Measurements from ENCODE around the gene COTL1. TPM values are rescaled to one million over a fixed set of nuclear protein-coding genes. Genes with fewer than 3 reads are reported as not detected.
"Not testable (repeated sequence)": the region's sequence is repeated elsewhere in the genome, so short reads cannot be mapped to it uniquely, and the experiment has no call there.

Gene COTL1
- total RNA-seq, 1 donor from 2014 or later: 18.4 TPM

DNA sequence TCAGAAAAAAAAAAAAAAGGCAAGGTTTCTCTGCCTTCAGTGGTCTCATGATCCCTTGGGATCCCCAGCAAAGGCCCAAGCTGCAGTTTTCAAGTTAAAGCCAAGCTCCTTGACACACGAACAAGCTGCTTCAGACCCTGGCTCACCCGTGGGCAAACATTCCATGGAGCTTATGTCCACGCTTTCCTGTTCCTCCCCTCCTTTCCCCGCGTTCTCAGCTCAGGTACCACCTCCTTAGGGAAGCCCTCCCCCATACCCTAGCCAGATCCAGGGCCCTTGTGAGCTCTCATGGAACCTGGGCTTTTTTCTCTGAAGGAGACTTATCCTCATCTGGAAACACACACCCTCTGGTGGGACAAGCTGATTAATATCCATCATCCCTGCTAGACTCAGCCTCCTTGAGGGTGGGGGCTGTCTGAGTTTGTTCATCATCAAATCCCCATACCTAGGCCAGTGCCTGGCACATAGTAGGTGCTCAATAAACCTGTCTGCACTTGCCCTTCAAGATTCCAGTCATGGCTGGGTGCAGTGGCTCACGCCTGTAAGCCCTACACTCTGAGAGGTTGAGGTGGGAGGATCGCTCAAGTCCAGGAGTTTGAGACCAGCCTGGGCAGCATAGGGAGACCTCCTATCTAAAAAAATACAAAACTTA is 54.7 kb downstream of the COTL1 start:
- ATAC-seq: no peak
- intact Hi-C loops (cut with DNase I): no loop called here
- no peak for DNase-seq (ENCODE audit: missing footprints)

DNA sequence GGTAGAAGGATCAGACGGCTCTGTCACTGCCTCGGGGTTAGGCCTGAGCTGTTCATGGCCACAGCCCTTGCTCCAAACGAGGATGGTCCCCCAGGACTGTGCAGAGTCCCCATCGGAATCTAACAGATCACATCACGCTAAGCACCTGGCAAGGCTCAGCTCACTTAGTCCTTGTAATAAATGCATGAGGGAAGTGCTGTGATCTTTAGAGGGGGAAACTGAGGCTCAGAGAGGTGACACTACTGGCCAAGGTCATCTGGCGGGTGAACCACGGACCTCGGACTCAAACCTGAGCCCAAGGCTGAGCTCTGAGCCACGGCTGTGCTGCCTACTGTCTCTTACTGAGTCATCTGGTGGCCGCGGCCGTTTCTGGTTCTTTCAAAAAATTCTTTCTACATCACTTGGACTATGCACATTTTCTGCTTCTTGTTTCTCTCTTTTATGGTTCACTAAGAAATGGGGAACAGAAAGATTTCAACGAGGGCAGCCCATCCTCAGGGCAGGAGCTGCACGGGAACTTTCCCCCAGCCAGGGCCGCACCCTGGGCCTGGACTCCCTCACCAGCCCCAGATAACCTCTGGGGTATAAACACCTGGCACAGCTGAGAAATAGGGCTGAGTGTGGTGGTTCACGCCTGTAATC is 55.6 kb downstream of the COTL1 start:
- DNase-seq (ENCODE audit: missing footprints) (no peak), ATAC-seq (no peak)
- intact Hi-C loops (cut with DNase I): no loop called here

DNA sequence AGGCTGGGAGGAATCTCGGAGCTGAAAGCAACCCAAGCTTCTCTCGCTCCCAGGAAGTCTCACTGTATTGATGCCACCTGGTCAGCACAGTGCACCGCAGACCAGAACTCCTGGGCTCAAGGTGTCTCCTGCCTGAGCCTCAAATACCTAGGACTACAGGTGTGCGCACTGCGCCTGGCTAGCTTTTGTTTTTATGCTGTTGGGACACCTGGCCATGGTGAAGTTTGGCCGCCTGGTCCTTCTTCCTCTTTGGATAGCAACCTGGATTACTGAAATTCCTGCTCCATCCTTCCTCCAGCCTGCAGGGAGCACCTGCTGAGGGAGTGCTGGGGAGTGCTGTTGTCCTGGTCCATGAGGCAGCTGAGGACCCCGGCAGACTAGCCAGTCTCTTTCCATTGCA is 56.6 kb downstream of the COTL1 start:
- no peak for ATAC-seq
- intact Hi-C loops (cut with DNase I): no loop called here
- DNase-seq (ENCODE audit: missing footprints): no peak

DNA sequence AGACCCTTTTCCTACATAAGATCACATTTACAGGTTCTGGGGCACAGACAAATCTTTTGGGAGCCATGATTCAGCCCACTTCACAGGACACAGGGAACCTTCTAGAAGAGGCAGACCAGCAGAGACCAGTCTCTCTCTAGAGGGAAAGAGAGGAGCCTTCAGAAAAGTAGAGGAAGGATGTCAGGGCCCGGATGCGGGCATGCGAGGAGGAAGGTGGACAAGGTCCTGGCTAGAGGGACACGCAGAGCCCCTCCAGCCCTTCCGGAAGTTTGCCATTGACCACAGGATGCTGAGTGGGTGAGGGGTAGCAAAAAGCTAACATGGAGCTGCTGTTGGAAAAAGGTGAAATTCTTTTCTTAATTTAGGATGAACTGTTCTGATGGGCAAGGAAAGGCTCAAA is 57.6 kb downstream of the COTL1 start:
- DNase-seq (ENCODE audit: missing footprints) (no peak), ATAC-seq (no peak)
- intact Hi-C loops (cut with DNase I): no loop called here

DNA sequence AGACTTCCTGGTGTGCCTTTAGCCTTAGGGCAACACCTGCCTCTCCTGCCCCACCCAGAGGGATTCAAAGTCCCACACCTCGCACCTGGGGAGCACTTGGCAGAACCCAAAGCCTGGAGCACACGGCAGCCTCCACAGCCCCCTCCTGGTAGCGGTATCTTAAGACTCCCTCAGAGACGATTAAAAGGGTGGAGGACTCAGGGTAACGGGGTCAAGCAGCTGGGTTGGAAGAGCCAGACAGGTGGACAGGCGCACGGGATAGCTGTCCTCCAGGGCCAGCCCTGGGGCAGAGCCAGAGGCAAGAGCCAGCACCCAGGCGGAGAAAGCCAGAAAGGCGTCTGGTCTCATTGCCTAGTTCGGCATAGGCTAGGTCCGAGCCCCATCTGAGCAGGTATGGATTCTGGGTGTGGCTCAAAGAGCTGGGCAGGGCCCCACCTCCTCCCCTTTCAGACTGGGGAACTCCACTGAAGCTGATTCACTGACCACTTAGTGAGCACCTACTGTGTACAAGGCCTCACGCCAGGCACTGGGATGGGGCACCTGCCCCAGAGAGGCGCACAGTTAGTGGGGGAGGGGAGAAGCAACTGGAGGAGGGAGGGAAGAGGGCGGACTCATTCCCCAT is 58.5 kb downstream of the COTL1 start:
- intact Hi-C loops (cut with DNase I): no loop called here
- DNase-seq (ENCODE audit: missing footprints) (no peak), ATAC-seq (no peak)

DNA sequence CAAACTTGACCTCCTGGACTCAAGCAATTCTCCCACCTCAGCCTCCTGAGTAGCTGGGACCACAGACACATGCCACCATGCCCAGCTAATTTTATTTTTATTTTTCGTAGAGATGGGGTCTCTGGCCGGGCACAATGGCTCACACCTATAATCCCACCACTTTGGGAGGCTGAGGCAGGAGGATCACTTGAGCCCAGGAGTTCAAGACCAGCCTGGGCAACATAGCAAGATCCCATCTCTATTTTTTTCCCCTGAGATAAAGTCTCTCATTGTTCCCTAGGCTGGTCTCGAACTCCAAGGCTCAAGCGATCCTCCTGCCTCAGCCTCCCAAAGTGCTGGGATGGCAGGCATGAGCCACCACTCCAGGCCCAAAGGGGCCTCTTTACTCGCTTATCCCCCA is 59.0 kb downstream of the COTL1 start:
- DNase-seq (ENCODE audit: missing footprints); ATAC-seq; intact Hi-C loops (cut with DNase I): not testable (repeated sequence)

DNA sequence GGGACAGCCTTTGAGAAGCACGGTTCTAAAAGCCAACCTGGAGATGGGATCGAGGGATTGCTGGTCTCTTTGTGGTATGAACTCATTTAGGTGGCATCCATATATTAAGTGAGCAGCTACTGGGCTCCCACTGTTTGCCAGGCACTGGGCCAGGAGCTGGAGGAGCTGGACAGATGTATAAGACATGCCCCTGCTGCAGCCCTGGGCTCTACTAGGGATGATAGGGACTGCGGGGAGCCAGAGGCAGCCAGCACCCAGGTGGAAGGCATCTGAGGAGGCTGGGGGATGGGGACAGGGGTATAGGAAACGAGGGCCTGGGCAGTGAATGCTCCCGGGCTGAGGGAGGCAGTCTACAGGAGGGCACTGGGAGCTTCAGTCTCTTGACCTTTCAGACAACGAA is 60.4 kb downstream of the COTL1 start:
- DNase-seq (ENCODE audit: missing footprints) (no peak), ATAC-seq (no peak)
- intact Hi-C loops (cut with DNase I): no loop called here

DNA sequence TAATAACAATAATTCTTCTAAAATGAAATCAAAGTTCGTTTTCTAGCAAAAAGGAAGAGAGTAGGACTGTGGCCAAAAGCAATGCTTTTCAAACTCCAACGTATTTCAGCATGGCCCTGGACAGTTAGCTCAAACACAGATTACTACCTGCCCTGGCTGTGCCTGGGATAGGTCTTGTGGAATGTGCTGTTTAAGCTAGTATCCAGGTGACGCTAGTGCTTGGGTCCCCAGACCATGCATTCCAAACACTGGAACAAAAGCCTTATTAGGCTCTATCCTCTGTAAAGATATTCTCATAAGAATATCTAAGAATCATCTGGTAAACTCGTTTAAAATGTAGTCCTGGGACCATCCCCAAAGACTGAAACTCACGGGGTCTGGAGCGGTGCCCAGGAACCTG is 60.8 kb downstream of the COTL1 start:
- DNase-seq (ENCODE audit: missing footprints) (no peak), ATAC-seq (no peak)
- intact Hi-C loops (cut with DNase I): no loop called here

DNA sequence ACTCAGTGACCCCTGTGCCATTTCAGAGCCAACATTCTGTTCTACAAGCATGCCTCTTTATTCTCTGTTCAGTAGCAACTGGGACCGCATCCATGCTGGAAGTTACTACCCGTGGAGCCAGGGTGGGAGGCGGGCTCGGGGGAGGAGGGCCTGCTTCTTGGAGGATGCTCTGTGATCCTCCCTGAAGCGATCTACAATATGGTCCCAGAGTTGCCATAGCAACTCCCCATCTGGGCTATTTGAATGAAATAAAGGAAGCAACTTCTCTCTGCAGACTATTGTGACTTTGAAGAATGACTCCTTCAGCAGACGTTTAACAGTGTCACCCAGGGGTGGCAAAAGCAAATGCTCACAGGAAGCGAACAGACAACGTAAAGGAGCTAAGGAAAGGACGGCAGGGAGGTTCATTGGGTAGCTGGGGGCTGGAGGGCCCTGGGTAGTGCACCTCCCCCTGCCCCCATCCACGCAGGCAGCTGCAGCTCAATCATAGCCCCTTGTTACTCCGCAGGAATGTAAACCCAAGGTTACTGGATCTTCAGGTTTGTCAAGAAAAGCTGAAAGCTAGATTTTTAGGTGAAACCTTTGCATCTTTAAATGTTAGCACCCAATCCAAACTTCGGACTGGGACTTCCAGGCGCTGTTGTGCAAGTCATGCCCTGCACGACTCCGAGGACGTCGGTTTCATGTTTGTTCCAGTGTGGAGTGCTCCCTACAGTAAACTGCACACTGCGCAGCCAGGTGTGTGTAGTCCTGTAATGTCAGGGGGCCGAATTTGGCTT is 62.3 kb downstream of the COTL1 start:
- no peak for DNase-seq (ENCODE audit: missing footprints)
- no peak for ATAC-seq
- intact Hi-C loops (cut with DNase I): no loop called here

DNA sequence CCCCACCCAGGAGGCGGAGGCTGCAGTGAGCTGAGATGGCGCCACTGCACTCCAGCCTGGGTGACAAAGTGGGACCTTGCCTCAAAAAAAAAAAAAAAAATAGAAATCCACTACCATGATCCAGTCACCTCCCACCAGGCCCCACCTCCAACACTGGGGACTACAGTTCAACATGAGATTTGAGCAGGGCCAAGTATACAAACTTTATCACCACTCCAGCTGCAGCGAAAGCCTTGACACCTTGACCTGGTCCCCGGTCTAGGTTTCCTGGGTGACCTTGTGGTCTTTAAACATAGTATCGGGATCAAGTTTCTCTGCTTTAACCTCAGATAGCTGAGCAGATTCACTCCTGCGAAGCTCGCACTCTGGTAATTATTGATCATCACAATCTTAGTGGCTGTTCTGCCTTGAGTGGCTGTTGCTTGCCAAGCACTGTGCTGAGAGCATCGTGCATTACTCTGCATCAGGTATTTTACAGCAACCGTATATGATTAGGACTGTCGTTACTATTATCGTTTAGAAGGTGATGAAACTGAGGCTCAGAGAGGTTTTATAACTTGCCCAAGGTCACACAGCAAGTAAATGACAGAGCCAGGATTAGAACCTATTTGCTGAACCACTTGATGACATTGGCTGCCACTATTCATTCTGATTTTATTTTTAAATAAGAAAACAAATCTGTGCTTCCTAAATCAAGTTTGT is 63.1 kb downstream of the COTL1 start:
- ATAC-seq: no peak
- intact Hi-C loops (cut with DNase I): no loop called here

DNA sequence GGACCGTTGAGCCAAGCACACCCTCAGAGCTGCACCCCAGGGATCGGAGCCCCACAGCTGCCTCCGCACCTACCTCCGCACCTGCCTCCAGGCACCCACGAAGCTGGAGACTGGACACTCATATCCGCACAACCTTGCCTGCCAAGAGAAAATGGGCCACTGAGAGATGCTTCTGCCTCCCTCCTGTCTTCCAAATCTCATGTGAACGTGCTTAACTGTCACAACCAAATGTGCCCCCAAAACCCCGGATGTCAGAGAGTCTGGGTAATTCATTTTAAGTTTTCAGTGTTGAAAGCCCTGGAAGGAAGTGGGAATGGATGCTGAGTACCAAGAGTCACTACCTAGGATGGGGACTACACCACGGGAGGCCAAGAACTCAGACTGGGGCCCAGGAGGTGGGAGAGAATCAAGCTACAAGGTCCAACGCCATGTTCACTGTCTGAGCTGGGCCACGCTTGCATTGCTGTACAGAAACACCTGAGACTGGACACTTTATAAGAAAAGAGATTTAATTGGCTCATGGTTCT is 63.9 kb downstream of the COTL1 start:
- ATAC-seq (no peak), DNase-seq (ENCODE audit: missing footprints) (no peak)
- intact Hi-C loops (cut with DNase I): no loop called here

More for the DNA sequence above, 63.1 kb downstream of the COTL1 start:
- DNase-seq (ENCODE audit: missing footprints): no peak

DNA sequence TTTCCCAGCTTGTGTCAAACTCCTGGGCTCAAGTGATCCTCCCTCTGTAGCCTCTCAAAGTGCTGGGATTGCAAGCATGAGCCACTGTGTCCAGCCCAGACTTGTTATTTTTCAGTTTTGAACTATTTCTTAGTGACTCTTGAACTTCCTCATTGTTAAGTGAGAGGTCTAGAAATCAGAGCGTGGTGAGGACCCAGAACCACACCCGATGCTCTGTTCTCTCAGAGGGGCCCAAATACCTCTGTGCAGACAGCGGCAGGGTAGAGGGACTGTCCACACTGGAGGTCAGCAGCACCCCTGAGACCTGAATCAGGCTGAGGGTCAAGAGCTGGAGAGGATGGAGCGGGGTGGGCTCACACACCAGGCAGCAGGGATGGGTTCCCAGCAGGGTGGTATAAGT is 65.7 kb downstream of the COTL1 start:
- DNase-seq (ENCODE audit: missing footprints) (no peak), ATAC-seq (no peak)
- intact Hi-C loops (cut with DNase I): no loop called here

DNA sequence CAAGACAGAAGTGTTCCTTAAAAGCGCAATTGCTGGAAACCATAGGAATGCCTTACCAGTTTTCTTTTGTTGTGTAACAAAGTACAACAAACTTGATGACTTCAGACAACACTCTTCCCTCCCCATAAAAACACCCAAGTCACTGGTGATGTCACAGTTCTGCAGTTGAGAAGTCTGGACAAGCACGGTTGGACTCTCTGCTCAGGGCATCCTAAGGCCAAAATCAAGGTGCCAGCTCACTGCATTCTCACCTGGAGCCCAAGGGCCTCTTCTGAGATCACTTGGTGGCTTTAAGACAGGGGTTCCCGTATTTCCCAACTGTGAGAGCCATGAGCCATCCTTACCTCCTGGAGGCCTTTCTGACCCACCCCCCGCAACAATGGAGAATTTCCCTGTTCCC is 67.8 kb downstream of the COTL1 start:
- no peak for ATAC-seq
- no peak for DNase-seq (ENCODE audit: missing footprints)

DNA sequence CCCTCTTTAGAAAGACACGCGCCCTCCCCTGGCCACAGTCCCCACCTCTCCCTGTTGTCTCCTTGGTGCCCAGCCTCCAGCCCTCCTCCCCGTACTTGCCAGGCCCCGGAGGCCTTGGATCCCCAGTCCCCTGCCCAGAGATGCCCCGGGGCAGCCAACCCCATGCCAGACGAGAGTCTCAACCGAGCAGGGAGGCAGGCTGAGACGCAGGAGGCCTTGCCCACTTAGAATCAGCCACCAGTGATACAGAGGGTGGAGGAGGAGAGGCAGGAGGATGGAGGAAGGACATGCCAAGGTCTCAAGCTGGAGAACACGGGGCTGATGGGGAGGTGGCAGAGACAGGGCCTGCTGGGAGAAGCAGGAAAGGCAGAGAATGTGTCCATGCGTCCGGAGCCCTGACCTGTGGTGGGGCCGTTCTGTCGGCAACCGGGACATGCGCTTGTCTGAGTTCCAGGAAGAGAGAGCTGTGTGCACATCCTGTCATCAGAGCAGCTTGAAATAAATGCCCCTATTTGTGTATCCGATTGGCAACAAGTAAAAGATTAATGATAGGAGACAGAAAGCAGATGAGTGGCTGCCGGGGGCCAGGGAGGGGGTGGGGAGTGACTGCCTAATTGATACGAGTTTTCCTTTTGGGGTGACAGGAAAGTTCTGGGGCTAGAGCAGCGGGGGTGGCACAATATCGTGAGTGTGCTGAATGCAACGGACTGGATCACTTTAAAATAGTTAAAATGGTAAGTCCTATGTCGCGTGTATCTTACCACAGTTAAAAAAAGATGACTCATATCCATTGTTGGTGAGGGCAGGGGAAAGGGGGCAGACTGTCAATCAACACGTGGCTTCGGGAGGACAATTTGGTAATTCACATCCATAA is 68.7 kb downstream of the COTL1 start:
- DNase-seq (ENCODE audit: missing footprints) (no peak), ATAC-seq (no peak)
- intact Hi-C loops (cut with DNase I): no loop called here

More for the DNA sequence above, 67.8 kb downstream of the COTL1 start:
- intact Hi-C loops (cut with DNase I): no loop called here

DNA sequence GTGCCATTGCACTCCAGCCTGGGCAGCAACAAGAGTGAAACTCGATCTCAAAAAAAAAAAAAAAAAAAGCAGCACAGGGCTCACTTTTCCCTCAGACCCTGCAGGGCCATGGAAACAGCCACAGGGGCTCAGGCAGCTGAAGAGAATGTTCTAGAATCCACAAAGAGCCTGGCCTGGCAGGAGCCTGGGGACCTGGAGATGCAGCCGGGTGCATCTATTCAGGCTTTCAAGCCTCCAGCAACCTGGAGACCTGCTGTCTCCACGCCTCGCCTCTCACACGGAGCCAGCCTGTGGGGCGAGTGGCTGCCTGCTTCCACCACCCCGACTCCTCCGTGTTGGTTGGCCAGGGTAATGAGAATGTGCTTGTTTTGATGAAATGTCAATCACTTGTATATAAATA is 69.4 kb downstream of the COTL1 start:
- no peak for ATAC-seq
- no peak for DNase-seq (ENCODE audit: missing footprints)

DNA sequence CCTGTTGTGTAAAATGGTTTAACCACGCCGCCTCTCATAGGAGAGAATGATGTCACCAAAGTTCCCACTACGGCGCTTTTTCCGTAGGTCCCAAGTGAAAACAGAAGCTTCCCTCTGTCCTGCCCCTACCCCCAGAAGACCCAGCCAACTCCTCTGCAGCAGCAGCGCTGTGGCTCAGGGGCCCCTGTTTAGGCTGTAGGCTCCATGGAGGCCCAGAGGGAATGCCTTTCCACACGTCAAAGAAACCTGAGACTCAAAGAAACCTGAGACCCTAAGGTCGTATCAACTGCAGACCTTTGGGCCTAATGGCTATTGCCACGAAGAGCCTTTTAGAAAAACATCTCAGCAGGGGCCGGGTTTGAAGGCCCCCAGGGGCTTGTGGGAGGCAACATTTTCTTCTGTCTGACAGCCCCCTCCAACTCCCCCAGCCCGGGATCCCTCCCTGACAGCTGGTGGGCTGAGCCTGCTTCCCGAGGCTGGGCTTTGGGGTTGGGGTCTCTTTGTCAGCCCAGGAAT is 70.3 kb downstream of the COTL1 start:
- ATAC-seq (no peak), DNase-seq (ENCODE audit: missing footprints) (no peak)
- intact Hi-C loops (cut with DNase I): no loop called here

More for the DNA sequence above, 69.4 kb downstream of the COTL1 start:
- intact Hi-C loops (cut with DNase I): no loop called here

DNA sequence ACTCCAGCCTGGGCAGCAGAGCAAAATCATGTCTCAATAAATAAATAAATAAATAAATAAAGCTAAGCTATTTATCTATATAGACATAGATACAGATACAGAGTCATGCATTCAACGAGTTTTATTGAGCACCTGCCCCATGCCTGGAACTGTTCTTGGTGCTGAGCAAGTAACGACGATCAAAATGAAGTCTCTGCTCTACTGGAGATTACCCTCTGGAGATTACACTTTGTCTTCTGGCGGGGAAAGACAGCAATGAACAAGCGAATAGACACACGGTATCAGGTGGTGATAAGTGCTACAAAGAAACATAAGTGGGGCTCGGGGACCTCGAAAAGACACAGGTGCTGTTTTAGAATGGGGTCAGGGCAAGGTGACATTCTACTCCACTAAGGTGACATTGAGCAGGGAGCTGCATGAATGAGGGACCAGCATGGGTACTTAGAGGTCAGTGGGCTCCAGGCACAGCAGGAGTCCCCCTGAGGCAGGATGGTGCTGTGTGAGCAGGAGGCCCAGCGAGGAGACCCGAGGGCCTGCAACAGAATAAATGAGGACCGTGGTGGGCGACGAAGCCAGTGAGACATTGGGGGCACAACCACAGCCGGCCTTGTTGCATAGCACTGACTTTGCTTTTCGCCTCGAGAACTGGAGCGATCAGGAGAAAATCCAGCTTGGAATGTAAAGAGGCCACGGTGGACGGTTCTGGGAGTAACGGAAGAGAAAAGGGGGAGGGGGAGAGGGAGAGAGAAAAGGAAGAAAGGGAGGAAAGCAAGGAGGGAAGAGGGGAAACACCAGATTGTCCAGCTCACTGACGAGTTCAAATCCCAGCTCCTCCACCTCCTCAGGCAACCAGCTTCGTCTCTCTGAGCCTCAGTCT is 71.0 kb downstream of the COTL1 start:
- intact Hi-C loops (cut with DNase I): no loop called here
- DNase-seq (ENCODE audit: missing footprints) (no peak), ATAC-seq (no peak)

All from Right ventricle myocardium inferior (tissue), 1 donor.